ENCODE results near the gene GUCY1A1.

The GUCY1A1 gene

GRCh38 chr4:155772459-155773195, 106.0 kb downstream of the GUCY1A1 start:
- ChIA-PET POLR2A (ENCODE audit: low non-redundant PET) (no interaction called here), CTCF (interaction anchor here (0.6 kb wide), 1 partner anchor 11 kb away, joined by 3 read pairs; no protein-coding TSS in a partner anchor)
- no peak for TF ChIP-seq CTCF (conservative IDR thresholded peaks at IDR 0.05; ENCODE audit: low read depth)
- H3K27ac ChIP-seq, result no peak overlapping the region
- DNase-seq (ENCODE audit: low spot score), result no peak

- H3K27ac ChIP-seq, result no peak overlapping the region
- CTCF ChIA-PET, result interaction anchor here (0.6 kb wide), 1 partner anchor 12 kb away, joined by 3 read pairs; no protein-coding TSS in a partner anchor
- POLR2A ChIA-PET (ENCODE audit: low non-redundant PET), result no interaction called here
- DNase-seq (ENCODE audit: low spot score), result no peak
- TF ChIP-seq CTCF (conservative IDR thresholded peaks at IDR 0.05; ENCODE audit: low read depth), result no peak
Observed at GRCh38 chr4:155773196-155773800, 106.7 kb downstream of the GUCY1A1 start.

- H3K27ac ChIP-seq, result no peak overlapping the region
- TF ChIP-seq CTCF (conservative IDR thresholded peaks at IDR 0.05; ENCODE audit: low read depth), result no peak
- CTCF ChIA-PET, result no interaction called here
Observed at GRCh38 chr4:155774033-155774432, 107.4 kb downstream of the GUCY1A1 start.

GRCh38 chr4:155777971-155778735, 111.5 kb downstream of the GUCY1A1 start:
- CTCF ChIA-PET, result interaction anchor here (0.5 to 0.6 kb wide), 2 partner anchors 9 to 1139 kb away, joined by 3 read pairs; no protein-coding TSS in a partner anchor
- no peak for TF ChIP-seq CTCF (conservative IDR thresholded peaks at IDR 0.05; ENCODE audit: low read depth)
- POLR2A ChIA-PET (ENCODE audit: low non-redundant PET), result no interaction called here
- H3K27ac ChIP-seq, result no peak overlapping the region
- DNase-seq (ENCODE audit: low spot score), result no peak

More at GRCh38 chr4:155774033-155774432, 107.4 kb downstream of the GUCY1A1 start:
- DNase-seq (ENCODE audit: low spot score), result no peak
- POLR2A ChIA-PET (ENCODE audit: low non-redundant PET), result no interaction called here

GRCh38 chr4:155780775-155781174, 114.1 kb downstream of the GUCY1A1 start:
- CTCF ChIA-PET, result interaction anchor here (0.6 kb wide), 1 partner anchor 1271 kb away, joined by 3 read pairs; no protein-coding TSS in a partner anchor
- POLR2A ChIA-PET (ENCODE audit: low non-redundant PET), result no interaction called here
- no peak overlapping the region for H3K27ac ChIP-seq
- no peak for DNase-seq (ENCODE audit: low spot score)
- no peak for TF ChIP-seq CTCF (conservative IDR thresholded peaks at IDR 0.05; ENCODE audit: low read depth)

GRCh38 chr4:155781249-155781831, 114.7 kb downstream of the GUCY1A1 start:
- TF ChIP-seq CTCF (conservative IDR thresholded peaks at IDR 0.05; ENCODE audit: low read depth), result no peak
- ChIA-PET CTCF (interaction anchor here (0.6 kb wide), 1 partner anchor 1271 kb away, joined by 3 read pairs; no protein-coding TSS in a partner anchor), POLR2A (ENCODE audit: low non-redundant PET) (no interaction called here)
- no peak overlapping the region for H3K27ac ChIP-seq
- DNase-seq (ENCODE audit: low spot score), result no peak

Measured in RWPE1 (cell line).